Neural cell (in vitro differentiated cells): ENCODE measurements around the gene AGMAT.

Source experiments
- CTCF ChIP-seq: fragments of 450-650 bp; IDR thresholded peaks from 2 replicates; pipeline ENCODE4 v1.5.1; 2014; ENCODE audit warnings: antibody characterized with exemption, mild to moderate bottlenecking, moderate library complexity; ENCODE audit not compliant: poor library complexity, severe bottlenecking
- EZH2 ChIP-seq: fragments of 200-600, 300-800 bp; shearing (Covaris generic), sonication (generic); IDR thresholded peaks from 2 replicates; pipeline ENCODE4 v1.6.1; 2014; ENCODE audit warnings: antibody characterized with exemption, low read length, borderline replicate concordance, mild to moderate bottlenecking; ENCODE audit not compliant: insufficient read depth, poor library complexity, severe bottlenecking
- POLR2AphosphoS5 ChIP-seq: IDR thresholded peaks from 2 replicates; pipeline ENCODE4 v1.6.1; 2012
- RAD21 ChIP-seq: fragments of 450-650 bp; conservative IDR thresholded peaks from 2 replicates; pipeline ENCODE4 v1.6.1; 2014; ENCODE audit warnings: antibody characterized with exemption, mild to moderate bottlenecking, moderate library complexity
- SMC3 ChIP-seq: fragments of 450-650 bp; conservative IDR thresholded peaks from 2 replicates; pipeline ENCODE4 v1.6.1; 2014; ENCODE audit warnings: antibody characterized with exemption, mild to moderate bottlenecking, moderate library complexity; ENCODE audit not compliant: poor library complexity
- TAF1 ChIP-seq: IDR thresholded peaks from 2 replicates; pipeline ENCODE4 v1.6.1; 2012; ENCODE audit warnings: low read depth
- TF ChIP-seq, protein P1 (sequence below): IDR thresholded peaks from 2 replicates; pipeline ENCODE4 v1.6.1; 2012; ENCODE audit warnings: borderline replicate concordance

- TF ChIP-seq TAF1 (no peak), CTCF (no peak), SMC3 (no peak), RAD21 (no peak), POLR2AphosphoS5 (no peak), EZH2 (no peak)
- TF ChIP-seq, protein P1, sequence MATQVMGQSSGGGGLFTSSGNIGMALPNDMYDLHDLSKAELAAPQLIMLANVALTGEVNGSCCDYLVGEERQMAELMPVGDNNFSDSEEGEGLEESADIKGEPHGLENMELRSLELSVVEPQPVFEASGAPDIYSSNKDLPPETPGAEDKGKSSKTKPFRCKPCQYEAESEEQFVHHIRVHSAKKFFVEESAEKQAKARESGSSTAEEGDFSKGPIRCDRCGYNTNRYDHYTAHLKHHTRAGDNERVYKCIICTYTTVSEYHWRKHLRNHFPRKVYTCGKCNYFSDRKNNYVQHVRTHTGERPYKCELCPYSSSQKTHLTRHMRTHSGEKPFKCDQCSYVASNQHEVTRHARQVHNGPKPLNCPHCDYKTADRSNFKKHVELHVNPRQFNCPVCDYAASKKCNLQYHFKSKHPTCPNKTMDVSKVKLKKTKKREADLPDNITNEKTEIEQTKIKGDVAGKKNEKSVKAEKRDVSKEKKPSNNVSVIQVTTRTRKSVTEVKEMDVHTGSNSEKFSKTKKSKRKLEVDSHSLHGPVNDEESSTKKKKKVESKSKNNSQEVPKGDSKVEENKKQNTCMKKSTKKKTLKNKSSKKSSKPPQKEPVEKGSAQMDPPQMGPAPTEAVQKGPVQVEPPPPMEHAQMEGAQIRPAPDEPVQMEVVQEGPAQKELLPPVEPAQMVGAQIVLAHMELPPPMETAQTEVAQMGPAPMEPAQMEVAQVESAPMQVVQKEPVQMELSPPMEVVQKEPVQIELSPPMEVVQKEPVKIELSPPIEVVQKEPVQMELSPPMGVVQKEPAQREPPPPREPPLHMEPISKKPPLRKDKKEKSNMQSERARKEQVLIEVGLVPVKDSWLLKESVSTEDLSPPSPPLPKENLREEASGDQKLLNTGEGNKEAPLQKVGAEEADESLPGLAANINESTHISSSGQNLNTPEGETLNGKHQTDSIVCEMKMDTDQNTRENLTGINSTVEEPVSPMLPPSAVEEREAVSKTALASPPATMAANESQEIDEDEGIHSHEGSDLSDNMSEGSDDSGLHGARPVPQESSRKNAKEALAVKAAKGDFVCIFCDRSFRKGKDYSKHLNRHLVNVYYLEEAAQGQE: no peak
Observed at GRCh38 chr1:15578921-15579682, 5.7 kb downstream of the AGMAT start.
